ENCODE measurements around the gene PCDH9. TPM values are rescaled to one million over a fixed set of nuclear protein-coding genes. Genes with fewer than 3 reads are reported as not detected.

PCDH9 gene
- total RNA-seq = 33.8 and 34.6 TPM in 2 replicates
- long read RNA-seq, full-length matches to known transcripts = 145 of 230 reads
- long read RNA-seq, partial matches to known transcripts = 0 of 230 reads
- long read RNA-seq, other reads (novel, unspliced or antisense) = 85 of 230 reads

- H3K27ac Mint-ChIP-seq (ENCODE audit: unreplicated experiment) = peak within 1 kb of the TSS; percentile 86
- H3K36me3 Mint-ChIP-seq (ENCODE audit: unreplicated experiment) = peaks cover 11% of the 10 kb centered on the region
- H3K9me3 Mint-ChIP-seq (ENCODE audit: unreplicated experiment) = no peaks in the 10 kb centered on the region
- peaks cover 27% of the 10 kb centered on the region for H3K4me1 Mint-ChIP-seq (ENCODE audit: unreplicated experiment)
- no peaks in the 10 kb centered on the region for H3K27me3 Mint-ChIP-seq (ENCODE audit: unreplicated experiment)
- H3K4me3 Mint-ChIP-seq (ENCODE audit: unreplicated experiment) = no peak within 1 kb of the TSS
- TF ChIP-seq, protein P1, sequence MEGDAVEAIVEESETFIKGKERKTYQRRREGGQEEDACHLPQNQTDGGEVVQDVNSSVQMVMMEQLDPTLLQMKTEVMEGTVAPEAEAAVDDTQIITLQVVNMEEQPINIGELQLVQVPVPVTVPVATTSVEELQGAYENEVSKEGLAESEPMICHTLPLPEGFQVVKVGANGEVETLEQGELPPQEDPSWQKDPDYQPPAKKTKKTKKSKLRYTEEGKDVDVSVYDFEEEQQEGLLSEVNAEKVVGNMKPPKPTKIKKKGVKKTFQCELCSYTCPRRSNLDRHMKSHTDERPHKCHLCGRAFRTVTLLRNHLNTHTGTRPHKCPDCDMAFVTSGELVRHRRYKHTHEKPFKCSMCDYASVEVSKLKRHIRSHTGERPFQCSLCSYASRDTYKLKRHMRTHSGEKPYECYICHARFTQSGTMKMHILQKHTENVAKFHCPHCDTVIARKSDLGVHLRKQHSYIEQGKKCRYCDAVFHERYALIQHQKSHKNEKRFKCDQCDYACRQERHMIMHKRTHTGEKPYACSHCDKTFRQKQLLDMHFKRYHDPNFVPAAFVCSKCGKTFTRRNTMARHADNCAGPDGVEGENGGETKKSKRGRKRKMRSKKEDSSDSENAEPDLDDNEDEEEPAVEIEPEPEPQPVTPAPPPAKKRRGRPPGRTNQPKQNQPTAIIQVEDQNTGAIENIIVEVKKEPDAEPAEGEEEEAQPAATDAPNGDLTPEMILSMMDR (IDR thresholded peaks at IDR 0.05) = no peak
- no peak for DNase-seq (ENCODE audit: extremely low spot score, unreplicated experiment)
These were observed at the start of gene PCDH9 for GRCh38 chr13:67229481-67230403. TSS of gene PCDH9 (minus strand) at chr13:67230336. CDS start at chr13:67228440, 1,896 bp downstream.

GRCh38 chr13:67278235-67278634 is 48.1 kb upstream of the PCDH9 start:
- no peaks in the 10 kb centered on the region for H3K27me3 Mint-ChIP-seq (ENCODE audit: unreplicated experiment)
- H3K4me1 Mint-ChIP-seq (ENCODE audit: unreplicated experiment) = peaks cover 13% of the 10 kb centered on the region
- peak overlapping the region; percentile 43 for H3K27ac Mint-ChIP-seq (ENCODE audit: unreplicated experiment)
- no peaks in the 10 kb centered on the region for H3K36me3 Mint-ChIP-seq (ENCODE audit: unreplicated experiment)
- H3K9me3 Mint-ChIP-seq (ENCODE audit: unreplicated experiment) = no peaks in the 10 kb centered on the region
- no peak for DNase-seq (ENCODE audit: extremely low spot score, unreplicated experiment)
- H3K4me3 Mint-ChIP-seq (ENCODE audit: unreplicated experiment) = no peak overlapping the region
- TF ChIP-seq, protein P1 (IDR thresholded peaks at IDR 0.05) = no peak

DNA sequence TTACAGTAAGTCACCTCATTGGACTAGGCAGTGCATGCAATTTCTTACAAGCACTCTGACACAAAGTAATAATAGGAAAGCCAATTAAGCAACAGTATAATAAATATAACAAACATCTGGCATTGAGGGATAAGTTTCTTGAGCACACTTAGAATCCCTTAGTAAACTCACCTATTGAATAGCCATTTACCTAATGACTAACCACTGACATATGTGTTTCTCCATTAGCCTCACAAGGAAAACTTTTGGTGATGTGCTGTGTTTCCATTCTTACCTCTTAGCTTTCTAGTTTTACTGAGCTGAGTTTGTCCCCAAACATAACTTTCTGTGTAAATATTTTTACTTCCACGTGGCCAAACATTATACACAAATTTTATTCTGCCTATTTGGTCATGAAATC is 47.4 kb upstream of the PCDH9 start:
- no peaks in the 10 kb centered on the region for H3K36me3 Mint-ChIP-seq (ENCODE audit: unreplicated experiment)
- H3K9me3 Mint-ChIP-seq (ENCODE audit: unreplicated experiment) = no peaks in the 10 kb centered on the region
- H3K27me3 Mint-ChIP-seq (ENCODE audit: unreplicated experiment) = no peaks in the 10 kb centered on the region
- no peak overlapping the region for H3K4me3 Mint-ChIP-seq (ENCODE audit: unreplicated experiment)
- TF ChIP-seq, protein P1 (IDR thresholded peaks at IDR 0.05) = no peak
- peak overlapping the region; percentile 43 for H3K27ac Mint-ChIP-seq (ENCODE audit: unreplicated experiment)
- no peak for DNase-seq (ENCODE audit: extremely low spot score, unreplicated experiment)
- H3K4me1 Mint-ChIP-seq (ENCODE audit: unreplicated experiment) = peaks cover 13% of the 10 kb centered on the region

GRCh38 chr13:67275351-67275960 is 45.3 kb upstream of the PCDH9 start:
- peaks cover 19% of the 10 kb centered on the region for H3K4me1 Mint-ChIP-seq (ENCODE audit: unreplicated experiment)
- no peak for DNase-seq (ENCODE audit: extremely low spot score, unreplicated experiment)
- no peaks in the 10 kb centered on the region for H3K9me3 Mint-ChIP-seq (ENCODE audit: unreplicated experiment)
- TF ChIP-seq, protein P1 (IDR thresholded peaks at IDR 0.05) = no peak
- H3K27me3 Mint-ChIP-seq (ENCODE audit: unreplicated experiment) = no peaks in the 10 kb centered on the region
- H3K27ac Mint-ChIP-seq (ENCODE audit: unreplicated experiment) = no peak overlapping the region
- H3K36me3 Mint-ChIP-seq (ENCODE audit: unreplicated experiment) = no peaks in the 10 kb centered on the region
- no peak overlapping the region for H3K4me3 Mint-ChIP-seq (ENCODE audit: unreplicated experiment)

DNA sequence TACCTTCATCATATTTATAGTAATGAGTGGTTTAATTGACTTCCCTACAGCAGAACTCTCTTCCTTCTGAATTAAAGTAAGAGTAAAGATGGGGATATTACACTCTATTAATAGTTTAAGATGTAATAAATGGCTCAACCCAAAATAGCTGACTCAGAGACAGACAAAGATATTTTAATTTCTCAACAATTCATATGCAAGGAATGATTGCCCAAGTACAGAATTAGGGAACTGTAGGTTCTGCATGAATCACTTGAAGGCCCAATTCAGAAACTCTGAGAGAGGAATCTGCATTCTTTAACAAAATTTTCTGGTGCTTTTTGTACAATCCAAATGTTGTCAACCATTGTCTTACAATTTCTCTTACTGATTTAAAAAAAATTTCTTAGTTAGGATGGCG is 42.9 kb upstream of the PCDH9 start:
- Mint-ChIP-seq H3K4me1 (ENCODE audit: unreplicated experiment) (peaks cover 14% of the 10 kb centered on the region), H3K9me3 (ENCODE audit: unreplicated experiment) (no peaks in the 10 kb centered on the region)

More for the DNA sequence above, 42.9 kb upstream of the PCDH9 start:
- Mint-ChIP-seq H3K4me3 (ENCODE audit: unreplicated experiment) (no peak overlapping the region), H3K36me3 (ENCODE audit: unreplicated experiment) (no peaks in the 10 kb centered on the region), H3K27me3 (ENCODE audit: unreplicated experiment) (no peaks in the 10 kb centered on the region), H3K27ac (ENCODE audit: unreplicated experiment) (no peak overlapping the region)
- no peak for DNase-seq (ENCODE audit: extremely low spot score, unreplicated experiment)
- TF ChIP-seq, protein P1 (IDR thresholded peaks at IDR 0.05) = no peak
